Esophagus squamous epithelium (tissue), 5 donors: Measurements from ENCODE around the gene B3GNT4. TPM values are rescaled to one million over a fixed set of nuclear protein-coding genes. Genes with fewer than 3 reads are reported as not detected.
"Not testable (repeated sequence)": the region's sequence is repeated elsewhere in the genome, so short reads cannot be mapped to it uniquely, and the experiment has no call there.

Experiments
- DNase-seq: peaks from one replicate; lab custom pipeline; 2025; lab: John Stamatoyannopoulos, UW
- H3K27ac ChIP-seq, 4 donors: fragments of 200-600 bp; sonication (generic); one replicate each; pipeline ENCODE4 v1.5.1; 2016 to 2019; ENCODE audit warnings: mild to moderate bottlenecking in 1 of 4
- H3K27me3 ChIP-seq, 4 donors: fragments of 200-600 bp; sonication (generic); 1 replicate in 3 of 4; 2 replicates in 1 of 4; pipeline versions ENCODE4 v1.5.1 to v1.6.0; 2017 to 2021; ENCODE audit warnings: antibody characterized with exemption in 1 of 4
- H3K36me3 ChIP-seq, 3 donors: fragments of 200-600 bp; sonication (generic); one replicate each; pipeline ENCODE4 v1.5.1; 2016 to 2019
- H3K4me1 ChIP-seq, 3 donors: fragments of 200-600 bp; sonication (generic); one replicate each; pipeline ENCODE4 v1.5.1; 2017 to 2019
- H3K4me3 ChIP-seq, 4 donors: fragments of 200-600 bp; sonication (generic); 1 replicate in 3 of 4; 2 replicates in 1 of 4; pipeline ENCODE4 v1.5.1; 2016 to 2019; ENCODE audit warnings: mild to moderate bottlenecking in 2 of 4, moderate library complexity in 1 of 4
- H3K9me3 ChIP-seq, 3 donors: fragments of 200-600 bp; sonication (generic); one replicate each; pipeline ENCODE4 v1.5.1; 2016 to 2019
- POLR2A ChIP-seq, 4 donors: fragments of 450-650 bp; IDR thresholded peaks; one replicate each; pipeline ENCODE4 v1.6.1; 2017; ENCODE audit warnings: antibody characterized with exemption in 4 of 4, mild to moderate bottlenecking in 4 of 4, moderate library complexity in 3 of 4
- WGBS, 2 donors: methylation state at CpG; one replicate each; pipeline ENCODE4 v1.1.5; 2018; 5-methylcytosine and 5-hydroxymethylcytosine counted together
- intact Hi-C: fragments of 100-400 bp; cut with DNase I; formaldehyde crosslinking; loops from one replicate; pipeline ENCODE4 v1.15.0; 2022
- total RNA-seq, 4 donors: library from RNA; depleted of rRNA; stranded (reverse); fragments of >200 nt; gene quantifications; one replicate each; pipeline ENCODE4 v1.1.0, GENCODE V29; 2016
- TF ChIP-seq, protein P1 (sequence below), 6 experiments: fragments of 450-650 bp in 4 of 6; fragments of 200-600 bp in 2 of 6; sonication (generic) in 2 of 6; IDR thresholded peaks; one replicate each; pipeline ENCODE4 v1.5.1; 2016 to 2019; ENCODE audit warnings: antibody characterized with exemption in 6 of 6, mild to moderate bottlenecking in 4 of 6, moderate library complexity in 4 of 6
- donor health status: DM: yes; HTN: yes; CAD: no.

The B3GNT4 gene
- total RNA-seq, 4 donors from 2014 or later, result 0.35 to 1.1 (median 0.47) TPM

DNA sequence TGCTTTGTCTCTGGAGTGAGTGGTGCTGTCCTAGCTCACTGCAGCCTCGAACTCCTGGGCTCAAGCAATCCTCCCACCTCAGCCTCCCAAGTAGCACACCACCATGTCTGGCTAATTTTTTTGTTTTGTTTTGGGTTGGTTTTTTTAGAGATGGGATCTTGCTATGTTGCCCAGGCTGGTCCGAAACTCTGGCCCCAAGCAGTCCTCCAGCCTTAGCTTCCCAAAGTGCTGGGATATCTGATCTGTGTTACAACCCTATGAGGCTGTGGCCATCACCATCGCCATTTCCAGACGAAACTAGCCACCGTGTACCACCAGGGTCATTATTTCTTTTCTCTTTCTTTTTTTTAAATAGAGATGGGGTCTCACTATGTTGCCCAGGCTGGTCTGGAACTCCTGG lies 32.1 kb upstream of the B3GNT4 start:
- no peak for TF ChIP-seq POLR2A (IDR thresholded peaks at IDR 0.05)
- TF ChIP-seq, protein P1, sequence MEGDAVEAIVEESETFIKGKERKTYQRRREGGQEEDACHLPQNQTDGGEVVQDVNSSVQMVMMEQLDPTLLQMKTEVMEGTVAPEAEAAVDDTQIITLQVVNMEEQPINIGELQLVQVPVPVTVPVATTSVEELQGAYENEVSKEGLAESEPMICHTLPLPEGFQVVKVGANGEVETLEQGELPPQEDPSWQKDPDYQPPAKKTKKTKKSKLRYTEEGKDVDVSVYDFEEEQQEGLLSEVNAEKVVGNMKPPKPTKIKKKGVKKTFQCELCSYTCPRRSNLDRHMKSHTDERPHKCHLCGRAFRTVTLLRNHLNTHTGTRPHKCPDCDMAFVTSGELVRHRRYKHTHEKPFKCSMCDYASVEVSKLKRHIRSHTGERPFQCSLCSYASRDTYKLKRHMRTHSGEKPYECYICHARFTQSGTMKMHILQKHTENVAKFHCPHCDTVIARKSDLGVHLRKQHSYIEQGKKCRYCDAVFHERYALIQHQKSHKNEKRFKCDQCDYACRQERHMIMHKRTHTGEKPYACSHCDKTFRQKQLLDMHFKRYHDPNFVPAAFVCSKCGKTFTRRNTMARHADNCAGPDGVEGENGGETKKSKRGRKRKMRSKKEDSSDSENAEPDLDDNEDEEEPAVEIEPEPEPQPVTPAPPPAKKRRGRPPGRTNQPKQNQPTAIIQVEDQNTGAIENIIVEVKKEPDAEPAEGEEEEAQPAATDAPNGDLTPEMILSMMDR (IDR thresholded peaks at IDR 0.05), result no peak
- peaks cover 0 to 9% (median 0%) of the 10 kb centered on the region in 4 donors for H3K27me3 ChIP-seq
- H3K36me3 ChIP-seq, result no peaks in the 10 kb centered on the region
- WGBS, 2 donors, result 82 to 87% methylated on average over 5 of the region's 5 CpGs
- no peak overlapping the region for H3K27ac ChIP-seq
- intact Hi-C loops, result no loop called here
- no peaks in the 10 kb centered on the region for H3K9me3 ChIP-seq
- no peak overlapping the region for H3K4me3 ChIP-seq
- H3K4me1 ChIP-seq, result no peaks in the 10 kb centered on the region
- DNase-seq, result no peak

DNA sequence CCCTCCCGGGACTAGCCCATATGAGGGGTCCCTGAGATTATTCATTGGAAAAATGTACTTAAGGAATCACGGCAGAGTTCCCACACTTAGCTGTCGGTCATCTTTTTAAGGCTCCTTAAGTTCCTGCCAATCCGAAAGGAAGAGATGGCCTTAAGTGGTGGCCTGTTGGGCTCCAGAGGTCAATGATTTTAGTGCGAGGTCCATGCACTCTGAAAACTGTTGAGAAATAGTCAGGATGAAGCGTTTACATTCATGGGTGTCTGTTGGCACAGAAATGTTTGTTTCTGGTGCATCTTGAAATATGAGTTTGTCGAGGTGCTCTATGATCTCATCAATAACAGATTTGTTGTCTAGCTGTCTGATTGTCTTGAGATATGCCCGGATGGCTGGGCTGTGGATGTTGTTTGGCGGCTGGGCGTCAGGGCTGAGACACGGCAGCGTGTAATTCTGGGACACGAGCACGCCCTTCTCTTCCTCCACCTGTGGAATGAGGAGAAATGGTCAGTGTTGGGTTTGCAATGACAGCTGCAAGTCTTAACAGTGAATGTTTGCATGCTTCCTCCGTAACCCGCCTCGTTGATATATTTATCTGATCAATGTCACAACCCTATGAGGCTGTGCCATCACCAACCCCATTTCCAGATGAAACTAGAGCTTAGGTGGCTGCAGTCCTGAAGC lies 31.1 kb upstream of the B3GNT4 start:
- Histone ChIP-seq H3K36me3 (no peaks in the 10 kb centered on the region), H3K4me1 (no peaks in the 10 kb centered on the region), H3K27ac (no peak overlapping the region), H3K27me3 (peaks cover 0 to 9% (median 0%) of the 10 kb centered on the region in 4 donors), H3K9me3 (no peaks in the 10 kb centered on the region), H3K4me3 (no peak overlapping the region)
- 71 to 74% methylated on average over 14 to 17 of the region's 17 CpGs for WGBS, 2 donors
- TF ChIP-seq POLR2A (IDR thresholded peaks at IDR 0.05), result no peak
- TF ChIP-seq, protein P1 (IDR thresholded peaks at IDR 0.05), result no peak
- intact Hi-C loops, result no loop called here
- no peak for DNase-seq

DNA sequence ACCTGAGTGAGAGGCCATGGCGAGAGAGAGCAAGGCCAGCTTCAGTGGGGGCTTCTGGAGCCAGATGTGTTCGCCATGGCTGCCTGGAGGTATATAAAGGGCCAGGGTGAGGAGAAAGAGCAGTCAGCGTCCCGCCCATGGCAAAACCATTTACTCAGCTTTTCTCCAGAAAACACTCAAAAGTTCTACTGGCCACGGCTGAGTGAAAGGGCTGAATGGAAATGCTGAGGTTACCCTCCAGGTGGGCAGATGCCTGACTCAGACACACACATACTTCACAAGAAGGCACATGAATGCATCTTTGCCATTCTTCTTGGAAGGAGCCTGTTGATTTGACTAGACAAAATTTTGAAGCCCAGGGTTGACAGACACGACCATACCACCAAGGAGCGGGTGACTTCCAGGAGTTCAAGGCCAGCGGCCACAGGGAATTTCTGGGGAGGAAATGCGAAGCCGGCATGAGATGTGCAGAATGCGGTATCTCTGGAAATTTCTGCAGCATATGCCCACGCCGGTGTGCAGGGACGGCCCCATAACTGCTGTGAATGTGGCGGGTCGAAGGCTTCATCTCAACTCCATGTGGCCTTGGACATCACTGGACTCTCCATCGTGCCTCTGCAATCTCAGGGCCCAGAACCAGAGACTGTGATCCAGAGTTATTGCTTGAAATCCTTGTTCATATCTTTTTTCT lies 29.2 kb upstream of the B3GNT4 start, which contains the start of gene IL31:
IL31 (minus strand) TSS at position 67 of the 691 bp plus-strand sequence; CDS start at position 18, 49 bp downstream.
- H3K4me1 ChIP-seq, result no peaks in the 10 kb centered on the region
- WGBS, 2 donors, result 72 to 81% methylated on average over 16 to 17 of the region's 17 CpGs
- DNase-seq, result no peak
- no peaks in the 10 kb centered on the region for H3K9me3 ChIP-seq
- H3K27me3 ChIP-seq, result peaks cover 0 to 4% (median 0%) of the 10 kb centered on the region in 4 donors
- no peaks in the 10 kb centered on the region for H3K36me3 ChIP-seq
- H3K4me3 ChIP-seq, result no peak within 1 kb of the TSS
- intact Hi-C loops, result no loop called here
- no peak for TF ChIP-seq POLR2A (IDR thresholded peaks at IDR 0.05)
- TF ChIP-seq, protein P1 (IDR thresholded peaks at IDR 0.05), result no peak
- H3K27ac ChIP-seq, result no peak within 1 kb of the TSS

DNA sequence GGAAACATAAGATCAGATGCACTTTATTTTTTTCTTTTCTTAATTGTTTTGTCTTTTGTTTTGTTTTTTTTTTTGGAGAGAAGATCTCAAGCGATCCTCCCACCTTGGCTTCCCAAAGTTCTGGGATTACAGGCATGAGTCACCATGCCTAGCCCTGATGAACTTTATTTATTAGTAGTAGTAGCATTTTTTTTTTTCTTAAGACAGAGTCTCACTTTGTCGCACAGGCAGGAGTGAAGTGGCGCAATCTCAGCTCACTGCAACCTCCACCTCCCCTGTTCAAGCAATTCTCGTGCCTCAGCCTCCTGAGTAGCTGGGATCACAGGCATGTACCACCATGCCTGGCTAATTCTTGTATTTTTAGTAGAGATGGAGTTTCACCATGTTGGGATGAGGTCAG lies 27.0 kb upstream of the B3GNT4 start:
- WGBS, 2 donors, result 47 to 61% methylated on average over 4 of the region's 4 CpGs
- H3K9me3 ChIP-seq, H3K27ac ChIP-seq, H3K4me3 ChIP-seq, H3K4me1 ChIP-seq, intact Hi-C loops, H3K36me3 ChIP-seq, H3K27me3 ChIP-seq, DNase-seq: not testable (repeated sequence)

DNA sequence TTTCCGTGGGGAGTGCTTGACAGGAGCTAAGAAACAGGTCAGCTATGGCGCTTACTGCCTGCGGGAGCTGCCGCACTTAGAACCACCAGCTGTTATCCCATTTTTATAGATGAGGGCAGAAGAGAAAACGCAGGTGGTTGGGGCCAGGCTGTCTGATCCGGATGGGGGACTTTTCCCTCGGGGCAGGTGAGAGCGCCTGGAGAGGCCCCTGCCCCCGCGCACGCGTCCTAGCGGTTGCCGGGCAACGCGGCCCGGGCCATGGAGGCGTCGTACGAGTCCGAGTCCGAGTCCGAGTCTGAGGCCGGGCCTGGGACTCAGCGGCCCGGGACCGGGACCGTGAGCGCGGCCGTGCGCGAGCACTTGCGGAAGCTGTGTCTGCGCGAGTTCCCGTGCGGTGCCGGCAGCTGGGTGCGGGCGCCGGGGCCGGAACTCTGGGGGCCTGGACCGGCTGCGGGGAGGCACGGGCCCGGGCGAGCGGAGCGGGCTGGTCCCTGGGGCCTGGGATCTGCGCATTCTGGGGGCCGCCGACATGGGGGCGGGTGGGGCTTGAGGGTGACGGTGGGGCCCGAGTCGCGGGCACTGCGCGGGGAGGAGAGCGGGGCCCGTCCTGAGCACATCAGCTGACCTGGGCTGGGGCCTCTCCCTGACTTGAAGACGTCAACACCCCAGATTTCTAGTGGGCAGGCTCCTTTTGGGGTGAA lies 20.5 kb upstream of the B3GNT4 start, which contains the start of gene LRRC43:
LRRC43 (plus strand) TSS at position 237 of the 701 bp plus-strand sequence; CDS start at position 259, 22 bp downstream.
- Histone ChIP-seq H3K9me3 (no peaks in the 10 kb centered on the region), H3K4me1 (peaks cover 0 to 12% (median 0%) of the 10 kb centered on the region in 3 donors), H3K4me3 (peak within 1 kb of the TSS; percentile 38 to 71 (median 54)), H3K27me3 (peaks cover 0 to 19% (median 0%) of the 10 kb centered on the region in 4 donors), H3K27ac (no peak within 1 kb of the TSS), H3K36me3 (no peaks in the 10 kb centered on the region)
- intact Hi-C loops, result loop anchor here (10.0 kb wide), 1 partner anchor 138 kb away; no protein-coding TSS in a partner anchor
- WGBS, 2 donors, result 0 to 15% methylated on average over 1 to 5 of the region's 63 CpGs
- TF ChIP-seq, protein P1 (IDR thresholded peaks at IDR 0.05), result no peak
- TF ChIP-seq POLR2A (IDR thresholded peaks at IDR 0.05), result no peak
- no peak for DNase-seq
